ENCODE results near the gene EGFL7. TPM values are rescaled to one million over a fixed set of nuclear protein-coding genes. Genes with fewer than 3 reads are reported as not detected.

EGFL7 gene
- polyA plus RNA-seq, 1 experiment, result 3.9 TPM

DNA sequence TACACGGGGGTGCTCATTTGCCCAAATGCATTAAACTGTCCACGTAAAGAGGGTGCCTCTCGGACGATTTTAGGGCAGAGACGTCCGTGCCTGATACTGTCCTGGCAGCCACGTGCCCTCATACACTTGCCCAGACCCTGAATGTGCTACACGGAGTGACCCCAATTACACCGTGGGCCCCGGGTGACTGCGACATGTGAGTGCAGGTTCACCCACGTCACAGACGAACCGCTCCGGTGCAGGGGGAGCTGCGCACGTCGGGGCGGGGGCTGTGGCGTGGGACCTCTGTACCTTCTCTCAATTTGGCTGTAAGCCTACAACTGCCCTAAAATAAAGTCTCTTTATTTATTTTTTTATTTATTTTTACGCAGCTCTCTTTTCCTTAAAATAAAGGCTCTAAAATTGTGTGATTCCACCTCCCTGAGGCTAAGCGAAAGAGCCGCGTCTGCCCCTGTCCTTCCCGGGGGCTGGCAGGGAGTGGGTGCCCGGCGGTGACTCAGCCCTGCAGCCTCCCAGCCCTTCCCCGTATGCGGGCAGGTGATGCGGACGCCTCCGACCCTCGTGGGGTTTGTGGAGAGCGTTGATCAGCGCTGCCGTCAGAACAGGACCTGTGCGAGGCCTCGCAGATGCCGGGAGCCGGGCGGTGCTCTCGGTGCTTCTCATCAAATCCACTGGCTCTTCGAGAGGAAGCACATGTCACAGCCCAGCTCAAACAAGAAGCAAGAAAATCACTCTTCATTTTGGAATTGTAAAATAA, 9.2 kb upstream of the EGFL7 start:
- Histone ChIP-seq H3K9me3 (ENCODE audit: control insufficient read depth, insufficient read depth, low read length) (peaks cover 7% of the 10 kb centered on the region), H3K27ac (ENCODE audit: low read depth, low read length) (no peak overlapping the region), H3K4me3 (ENCODE audit: low read depth, low read length) (no peak overlapping the region), H3K27me3 (ENCODE audit: control insufficient read depth, insufficient read depth, low read length) (peaks cover 18% of the 10 kb centered on the region)
- ChIA-PET CTCF (interaction anchor here (1.0 kb wide), 1 partner anchor 44 kb away, joined by 3 read pairs; no protein-coding TSS in a partner anchor), POLR2A (no interaction called here)
- TF ChIP-seq, protein P1, sequence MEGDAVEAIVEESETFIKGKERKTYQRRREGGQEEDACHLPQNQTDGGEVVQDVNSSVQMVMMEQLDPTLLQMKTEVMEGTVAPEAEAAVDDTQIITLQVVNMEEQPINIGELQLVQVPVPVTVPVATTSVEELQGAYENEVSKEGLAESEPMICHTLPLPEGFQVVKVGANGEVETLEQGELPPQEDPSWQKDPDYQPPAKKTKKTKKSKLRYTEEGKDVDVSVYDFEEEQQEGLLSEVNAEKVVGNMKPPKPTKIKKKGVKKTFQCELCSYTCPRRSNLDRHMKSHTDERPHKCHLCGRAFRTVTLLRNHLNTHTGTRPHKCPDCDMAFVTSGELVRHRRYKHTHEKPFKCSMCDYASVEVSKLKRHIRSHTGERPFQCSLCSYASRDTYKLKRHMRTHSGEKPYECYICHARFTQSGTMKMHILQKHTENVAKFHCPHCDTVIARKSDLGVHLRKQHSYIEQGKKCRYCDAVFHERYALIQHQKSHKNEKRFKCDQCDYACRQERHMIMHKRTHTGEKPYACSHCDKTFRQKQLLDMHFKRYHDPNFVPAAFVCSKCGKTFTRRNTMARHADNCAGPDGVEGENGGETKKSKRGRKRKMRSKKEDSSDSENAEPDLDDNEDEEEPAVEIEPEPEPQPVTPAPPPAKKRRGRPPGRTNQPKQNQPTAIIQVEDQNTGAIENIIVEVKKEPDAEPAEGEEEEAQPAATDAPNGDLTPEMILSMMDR (IDR thresholded peaks at IDR 0.05; ENCODE audit: low read depth, low read length), result no peak
- DNase-seq (ENCODE audit: low read depth, low spot score), result no peak

DNA sequence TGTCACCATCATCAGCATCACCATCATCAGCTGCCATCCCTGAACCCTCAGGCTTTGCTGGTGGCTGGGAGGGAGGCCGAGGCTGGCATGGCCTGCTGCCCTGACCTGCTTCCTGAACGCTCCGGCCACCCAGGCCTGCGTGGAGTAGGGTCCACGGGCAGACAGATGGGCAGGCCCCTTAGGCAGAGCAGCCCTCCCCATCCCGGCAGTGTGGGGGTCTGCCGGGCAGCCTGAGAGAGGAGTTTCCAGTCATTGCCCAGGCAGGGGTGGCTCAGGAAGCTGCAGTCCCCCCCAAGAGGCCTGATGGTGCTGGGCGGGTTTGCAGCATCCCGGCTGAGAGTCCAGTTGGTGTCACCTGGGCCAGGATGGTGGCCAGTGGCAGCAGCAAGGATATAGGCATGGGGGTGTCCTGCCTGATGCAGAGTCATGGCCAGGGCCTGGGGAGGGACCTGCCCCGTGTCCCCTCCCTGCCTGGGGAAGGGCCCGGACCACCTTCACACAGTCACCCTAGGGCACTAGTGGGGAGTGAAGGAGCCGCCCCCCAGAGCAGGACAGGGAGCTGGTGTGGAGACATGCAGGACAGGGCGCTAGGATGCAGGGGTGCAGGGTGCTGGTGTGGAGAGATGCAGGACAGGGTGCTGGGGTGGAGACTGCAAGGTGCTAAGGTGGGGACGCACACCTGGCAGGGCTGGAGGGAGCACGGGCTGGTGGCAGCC, 7.7 kb upstream of the EGFL7 start:
- ChIA-PET CTCF (interaction anchor here (0.7 kb wide), 1 partner anchor 412 kb away, joined by 5 read pairs; no protein-coding TSS in a partner anchor), POLR2A (no interaction called here)
- H3K4me3 ChIP-seq (ENCODE audit: low read depth, low read length), result no peak overlapping the region
- H3K27ac ChIP-seq (ENCODE audit: low read depth, low read length), result no peak overlapping the region
- TF ChIP-seq, protein P1 (IDR thresholded peaks at IDR 0.05; ENCODE audit: low read depth, low read length), result no peak
- H3K9me3 ChIP-seq (ENCODE audit: control insufficient read depth, insufficient read depth, low read length), result peaks cover 7% of the 10 kb centered on the region
- peaks cover 22% of the 10 kb centered on the region for H3K27me3 ChIP-seq (ENCODE audit: control insufficient read depth, insufficient read depth, low read length)
- no peak for DNase-seq (ENCODE audit: low read depth, low spot score)

DNA sequence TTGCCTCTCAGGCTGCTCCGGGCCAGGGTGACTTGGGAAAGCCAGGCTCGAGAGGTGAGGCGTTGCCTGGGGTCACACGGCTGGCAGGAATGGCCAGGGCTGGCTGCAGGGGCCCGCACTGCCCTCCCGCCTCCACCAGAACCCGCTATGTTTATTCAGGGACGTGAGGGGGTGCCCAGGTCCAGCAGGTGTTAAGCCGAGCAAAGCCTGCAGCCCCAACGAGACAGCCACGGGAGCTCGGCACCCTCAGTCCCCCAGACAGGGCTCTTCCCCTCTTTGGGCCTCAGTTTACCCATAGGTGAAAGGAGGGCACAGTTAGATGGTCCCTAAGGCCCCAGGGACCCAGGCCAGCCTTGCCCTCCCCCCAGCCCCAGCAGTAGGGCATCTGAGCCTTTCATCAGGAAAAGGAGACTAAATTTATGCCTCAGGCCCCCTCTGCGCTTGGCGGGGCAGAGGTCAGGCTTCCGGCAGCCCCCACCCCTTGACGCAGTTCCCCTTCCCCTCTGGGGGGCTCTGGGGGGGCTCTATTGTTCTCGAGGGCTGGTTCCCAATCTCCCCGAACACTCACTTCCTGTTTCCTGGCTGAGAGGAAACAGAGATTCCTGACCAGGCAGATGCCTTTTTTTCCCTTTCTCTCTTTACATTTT, 7.1 kb upstream of the EGFL7 start:
- DNase-seq (ENCODE audit: low read depth, low spot score), result no peak
- Histone ChIP-seq H3K27me3 (ENCODE audit: control insufficient read depth, insufficient read depth, low read length) (peaks cover 22% of the 10 kb centered on the region), H3K4me3 (ENCODE audit: low read depth, low read length) (no peak overlapping the region), H3K27ac (ENCODE audit: low read depth, low read length) (no peak overlapping the region), H3K9me3 (ENCODE audit: control insufficient read depth, insufficient read depth, low read length) (peaks cover 7% of the 10 kb centered on the region)
- POLR2A ChIA-PET, result no interaction called here
- TF ChIP-seq, protein P1 (IDR thresholded peaks at IDR 0.05; ENCODE audit: low read depth, low read length), result no peak
- CTCF ChIA-PET, result no interaction called here

DNA sequence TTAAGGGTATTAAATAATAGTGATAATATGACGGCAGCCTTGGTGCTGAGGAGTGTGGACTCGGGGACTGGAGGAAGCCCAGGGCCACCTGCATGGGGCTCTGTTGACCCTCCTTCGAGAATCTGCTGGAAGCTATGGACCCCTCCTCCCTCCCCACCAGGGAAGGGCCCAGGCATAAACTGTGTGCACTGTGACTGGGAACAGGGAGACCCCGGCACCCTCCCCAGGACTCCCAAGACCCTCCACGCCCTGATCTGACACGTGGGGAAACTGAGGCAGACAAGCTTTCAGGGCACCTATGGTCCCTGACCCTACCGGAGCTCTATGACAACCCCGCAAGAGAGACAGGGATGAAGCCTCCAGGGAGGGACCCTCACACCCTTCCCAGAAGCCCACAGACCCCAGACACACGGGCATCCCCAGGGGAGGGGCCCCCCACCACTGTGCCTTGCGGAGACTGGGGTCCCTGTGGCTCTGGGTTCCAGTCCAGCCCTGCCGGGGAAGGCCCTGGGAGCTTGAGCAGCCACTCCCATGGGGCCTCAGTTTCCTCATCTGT, 6.5 kb upstream of the EGFL7 start:
- Histone ChIP-seq H3K9me3 (ENCODE audit: control insufficient read depth, insufficient read depth, low read length) (peaks cover 7% of the 10 kb centered on the region), H3K27me3 (ENCODE audit: control insufficient read depth, insufficient read depth, low read length) (peaks cover 22% of the 10 kb centered on the region), H3K27ac (ENCODE audit: low read depth, low read length) (no peak overlapping the region), H3K4me3 (ENCODE audit: low read depth, low read length) (no peak overlapping the region)
- POLR2A ChIA-PET, result no interaction called here
- TF ChIP-seq, protein P1 (IDR thresholded peaks at IDR 0.05; ENCODE audit: low read depth, low read length), result no peak
- CTCF ChIA-PET, result no interaction called here
- DNase-seq (ENCODE audit: low read depth, low spot score), result no peak
